GM21786 (cell line): ENCODE results near the gene SORBS1.

Source experiments
- ATAC-seq: cut with Tn5 transposase; IDR thresholded peaks from one replicate; pipeline ENCODE4 v1.9.1; 2021; ENCODE audit not compliant: unreplicated experiment

SORBS1 gene

DNA sequence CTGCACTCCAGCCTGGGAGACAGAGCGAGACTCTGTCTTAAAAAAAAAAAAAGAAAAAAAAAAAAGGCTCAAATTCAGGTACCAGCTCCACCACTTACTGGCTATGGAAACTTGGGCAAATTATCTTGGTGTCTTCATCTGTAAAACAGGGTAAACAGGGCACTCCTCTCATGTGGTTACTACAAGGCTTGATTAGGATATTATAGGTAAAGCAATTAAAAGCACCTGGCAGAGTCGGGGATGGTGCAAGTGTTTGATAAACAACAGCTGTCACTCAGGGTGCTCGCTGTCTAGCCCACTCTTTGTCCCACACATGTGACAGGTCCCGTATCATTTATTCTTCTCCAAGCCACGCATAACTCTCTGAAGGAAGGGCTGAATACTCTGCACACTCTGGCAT is 96.9 kb downstream of the SORBS1 start:
- no peak for ATAC-seq

GRCh38 chr10:95462740-95463667 is 98.2 kb downstream of the SORBS1 start:
- no peak for ATAC-seq

DNA sequence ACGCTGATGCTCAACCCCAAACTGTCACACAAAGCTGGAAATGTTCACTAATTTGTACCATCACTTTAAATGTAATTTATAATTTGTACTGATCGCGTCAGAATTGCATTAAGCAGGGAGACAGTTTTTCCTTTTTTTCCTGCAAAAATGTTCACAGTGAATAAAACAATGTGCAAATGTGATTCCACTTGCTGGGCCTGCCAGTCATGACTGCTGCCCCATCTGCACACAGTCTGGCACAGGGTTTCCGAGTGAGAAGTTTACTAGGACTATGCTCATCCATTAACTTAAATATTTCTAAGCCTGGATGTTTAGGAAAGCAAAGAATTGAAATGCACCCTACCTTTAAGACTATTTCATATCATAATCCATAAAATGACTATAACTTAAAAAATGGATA is 99.6 kb downstream of the SORBS1 start:
- ATAC-seq, result no peak

- no peak for ATAC-seq
Observed at GRCh38 chr10:95459446-95460045, 101.6 kb downstream of the SORBS1 start.

GRCh38 chr10:95458871-95459270 is 102.3 kb downstream of the SORBS1 start:
- ATAC-seq, result no peak

- ATAC-seq, result no peak
Observed at GRCh38 chr10:95458014-95458413, 103.2 kb downstream of the SORBS1 start.

GRCh38 chr10:95457319-95457886 is 103.8 kb downstream of the SORBS1 start:
- no peak for ATAC-seq

DNA sequence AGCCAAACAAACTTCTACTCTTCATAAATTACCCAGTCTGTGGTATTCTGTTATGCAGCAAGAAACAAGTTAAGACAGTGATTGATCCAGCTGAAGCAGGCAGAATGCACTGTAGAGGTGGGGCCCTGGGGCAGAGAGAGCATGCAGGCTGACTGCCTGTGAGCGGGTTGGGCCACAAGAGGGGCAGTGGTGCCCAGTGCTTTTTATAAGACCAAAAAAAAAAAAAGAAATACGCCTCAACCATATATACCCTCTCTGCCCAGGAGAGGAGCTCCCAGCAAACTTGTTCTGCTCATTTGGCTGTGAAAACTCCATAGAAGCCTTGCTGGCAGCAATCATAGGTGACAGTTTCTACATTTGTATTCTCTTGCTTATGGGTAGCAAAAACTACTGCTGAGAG is 104.7 kb downstream of the SORBS1 start:
- ATAC-seq, result no peak

DNA sequence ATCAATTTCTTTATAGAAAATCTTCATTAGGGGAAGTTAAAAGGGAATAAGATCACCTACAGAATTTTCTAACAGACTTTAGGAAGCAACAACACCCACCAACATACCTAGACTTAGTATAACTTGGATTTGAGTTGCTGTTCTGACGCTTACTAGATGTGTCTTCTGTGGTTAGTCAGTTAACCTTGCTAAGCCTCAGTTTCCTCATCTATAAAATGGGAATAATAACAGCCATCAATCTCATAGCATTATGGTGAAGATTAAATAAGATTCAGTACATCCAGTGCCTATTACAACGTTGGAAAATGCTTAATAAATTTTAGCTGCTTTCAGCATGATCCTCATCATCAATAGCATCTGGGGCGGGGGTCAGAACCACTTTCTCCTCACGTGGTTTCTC is 106.2 kb downstream of the SORBS1 start:
- no peak for ATAC-seq

DNA sequence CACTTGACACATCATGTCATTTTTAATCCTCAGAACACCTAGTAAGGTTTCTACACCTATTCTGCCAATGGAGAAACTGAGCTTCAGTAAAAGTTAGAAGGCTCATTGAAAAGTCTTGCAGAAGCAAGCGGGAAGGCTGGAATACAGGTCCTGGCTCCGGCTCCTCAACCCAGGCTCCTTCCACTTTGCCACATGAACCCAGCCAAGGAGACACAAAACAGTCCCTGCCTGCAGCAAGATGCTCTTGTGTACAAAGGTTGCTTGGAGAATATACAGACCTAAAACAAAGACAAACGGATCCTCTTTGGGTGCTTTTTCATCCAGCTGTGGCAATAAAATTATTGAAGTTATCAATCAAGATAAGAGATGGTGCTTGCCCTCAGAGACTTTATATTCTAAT is 106.8 kb downstream of the SORBS1 start:
- ATAC-seq, result no peak

GRCh38 chr10:95451568-95452524 is 109.3 kb downstream of the SORBS1 start:
- ATAC-seq, result no peak

- ATAC-seq, result no peak
Observed at GRCh38 chr10:95451150-95451549, 110.0 kb downstream of the SORBS1 start.

GRCh38 chr10:95450188-95450587 is 111.0 kb downstream of the SORBS1 start:
- no peak for ATAC-seq

DNA sequence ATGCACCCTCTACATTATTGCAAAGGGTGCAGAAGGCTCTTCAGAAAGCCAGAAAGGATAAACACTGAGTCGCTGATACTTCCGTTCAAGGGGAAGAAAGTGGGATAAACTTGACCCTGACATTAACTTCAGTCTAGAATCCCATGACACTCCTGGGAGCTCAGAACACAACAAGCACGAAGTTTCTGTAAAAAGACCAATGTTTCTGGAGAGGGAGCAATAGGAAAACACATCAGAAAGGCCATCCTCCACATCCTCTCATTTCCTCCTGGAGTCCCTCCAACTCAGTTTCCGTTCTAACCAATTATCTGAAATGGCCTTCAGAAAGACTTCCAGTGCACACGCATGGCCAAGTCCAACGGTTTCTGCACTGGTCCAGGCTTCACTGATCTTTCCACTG is 113.5 kb downstream of the SORBS1 start:
- ATAC-seq, result no peak

GRCh38 chr10:95445837-95446486 is 115.2 kb downstream of the SORBS1 start:
- ATAC-seq, result peak; percentile 63

GRCh38 chr10:95445223-95445836 is 115.8 kb downstream of the SORBS1 start:
- no peak for ATAC-seq

GRCh38 chr10:95444792-95445191 is 116.4 kb downstream of the SORBS1 start:
- ATAC-seq, result no peak

DNA sequence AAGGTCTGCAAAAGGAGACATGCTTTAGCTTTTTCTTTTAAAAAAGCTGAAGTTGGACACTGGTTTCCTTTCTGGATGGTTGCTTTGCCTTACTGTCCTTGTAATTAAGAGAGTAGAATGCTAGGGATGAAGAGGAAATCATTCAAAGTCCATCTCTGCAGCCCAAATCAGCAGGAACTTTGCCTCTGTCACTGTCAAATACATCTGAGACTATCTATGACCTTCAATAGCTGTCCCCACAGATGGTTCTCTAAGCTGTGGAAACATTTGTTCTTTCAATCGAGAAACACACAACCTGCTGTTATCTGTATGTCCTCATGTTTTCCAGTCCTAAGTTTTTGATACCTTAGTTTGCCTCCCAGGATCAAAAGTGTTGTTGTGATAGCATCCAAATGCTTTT is 117.5 kb downstream of the SORBS1 start:
- no peak for ATAC-seq

DNA sequence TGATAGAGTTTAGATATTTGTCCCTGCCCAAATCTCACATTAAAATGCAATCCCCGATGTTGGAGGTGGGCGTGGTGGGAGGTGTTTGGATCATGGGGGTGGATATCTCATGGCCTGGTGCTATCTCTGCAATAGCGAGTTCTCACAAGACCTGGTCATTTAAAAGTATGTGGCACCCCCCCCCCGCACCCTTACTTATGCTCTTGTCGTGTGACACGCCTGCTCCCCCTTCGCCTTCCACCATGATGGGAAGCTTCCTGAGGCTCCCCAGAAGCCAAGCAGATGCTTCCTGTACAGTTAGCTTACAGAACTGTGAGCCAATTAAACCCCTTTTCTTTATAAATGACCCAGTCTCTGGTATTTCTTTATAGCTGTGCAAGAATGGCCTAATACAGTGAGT is 118.8 kb downstream of the SORBS1 start:
- no peak for ATAC-seq

- ATAC-seq, result no peak
Observed at GRCh38 chr10:95441547-95441923, 119.6 kb downstream of the SORBS1 start.
